GM18870 (cell line): ENCODE results near the gene NHS.

Experiments used
- ATAC-seq: cut with Tn5 transposase; IDR thresholded peaks from one replicate; pipeline ENCODE4 v1.9.1; 2021; ENCODE audit warnings: moderate library complexity; ENCODE audit not compliant: unreplicated experiment

Gene NHS

GRCh38 chrX:17608888-17609287 lies 233.9 kb downstream of the NHS start:
- no peak for ATAC-seq

- no peak for ATAC-seq
Observed at GRCh38 chrX:17610788-17611187, 235.8 kb downstream of the NHS start.

GRCh38 chrX:17613979-17614588 lies 239.1 kb downstream of the NHS start:
- peak; percentile 81 for ATAC-seq

- no peak for ATAC-seq
Observed at GRCh38 chrX:17616936-17617335, 241.9 kb downstream of the NHS start.

GRCh38 chrX:17617806-17618205 lies 242.8 kb downstream of the NHS start:
- ATAC-seq = no peak

DNA sequence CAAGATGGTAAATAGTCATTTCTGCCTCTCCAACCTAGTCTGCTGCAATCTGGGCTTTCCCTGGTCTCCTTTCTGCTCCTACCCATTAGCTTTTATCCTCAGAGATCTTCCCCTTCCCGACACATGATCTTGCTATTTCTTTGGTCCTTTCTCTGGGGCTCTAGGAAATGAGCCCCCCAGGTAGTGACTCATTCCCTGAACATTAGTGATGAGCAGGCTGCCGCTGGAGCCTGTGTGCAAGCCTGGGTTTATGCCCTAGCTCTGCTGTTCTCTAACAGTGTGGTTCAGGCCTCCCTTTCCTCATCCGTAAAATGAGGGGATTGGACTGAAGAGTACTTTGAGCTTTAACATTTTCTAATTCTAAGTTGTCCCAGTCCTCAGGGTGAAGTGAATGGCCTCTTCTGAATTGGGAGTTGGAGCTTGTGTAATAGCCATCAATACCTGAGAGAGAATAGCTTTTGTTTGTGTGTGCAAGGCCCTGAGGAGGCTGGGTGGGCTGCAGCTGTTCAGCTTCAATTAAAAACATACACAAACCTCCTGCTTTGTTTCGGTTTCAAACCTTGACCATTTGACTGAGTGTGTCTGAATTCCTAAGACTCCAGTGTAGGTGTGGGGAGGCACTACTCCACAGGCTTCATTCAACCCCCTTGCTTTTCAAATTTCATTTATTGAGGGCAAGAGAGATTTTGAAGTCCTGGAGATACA lies 246.7 kb downstream of the NHS start:
- ATAC-seq = no peak

GRCh38 chrX:17622331-17622730 lies 247.3 kb downstream of the NHS start:
- ATAC-seq = no peak

- ATAC-seq = no peak
Observed at GRCh38 chrX:17623750-17624149, 248.8 kb downstream of the NHS start.

DNA sequence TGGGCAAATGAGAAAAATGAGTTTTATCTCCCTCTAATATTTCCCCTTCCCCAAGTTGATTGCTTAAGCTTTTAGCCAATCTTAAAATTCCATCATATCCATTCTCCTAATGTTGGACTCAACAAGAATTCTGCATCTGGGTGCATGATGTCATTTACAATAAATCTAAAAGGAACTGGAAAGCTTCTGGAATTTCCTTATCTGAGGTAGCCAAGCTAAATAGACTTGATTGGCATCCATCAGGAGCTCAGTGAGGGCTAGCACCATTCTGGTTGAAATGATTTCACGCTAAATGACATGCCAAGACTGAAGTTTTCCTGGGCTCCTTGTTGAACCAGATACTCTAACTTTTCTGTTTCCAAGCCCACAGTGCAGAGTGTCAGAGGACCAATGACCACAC lies 252.0 kb downstream of the NHS start:
- ATAC-seq = no peak

DNA sequence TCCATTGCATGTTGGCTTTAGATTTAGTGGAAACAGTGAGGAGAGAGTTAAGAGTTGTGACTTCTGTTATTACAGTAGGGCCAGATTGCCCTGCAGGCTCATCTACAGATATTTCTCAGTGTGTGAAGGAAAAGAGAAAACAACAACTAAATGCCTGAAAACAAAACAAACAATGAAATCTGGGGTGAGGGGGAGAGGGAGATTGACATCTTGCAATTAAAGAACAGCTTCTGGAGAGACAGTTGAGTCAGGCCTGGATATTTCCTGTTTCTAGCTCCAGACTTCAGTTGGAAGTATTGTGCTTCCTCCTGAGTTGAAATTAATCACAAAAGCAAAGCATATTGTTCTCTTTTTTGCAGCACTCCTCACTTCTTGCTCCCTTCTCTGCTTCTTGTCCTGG lies 254.0 kb downstream of the NHS start:
- ATAC-seq = no peak

GRCh38 chrX:17629519-17629918 lies 254.5 kb downstream of the NHS start:
- no peak for ATAC-seq

DNA sequence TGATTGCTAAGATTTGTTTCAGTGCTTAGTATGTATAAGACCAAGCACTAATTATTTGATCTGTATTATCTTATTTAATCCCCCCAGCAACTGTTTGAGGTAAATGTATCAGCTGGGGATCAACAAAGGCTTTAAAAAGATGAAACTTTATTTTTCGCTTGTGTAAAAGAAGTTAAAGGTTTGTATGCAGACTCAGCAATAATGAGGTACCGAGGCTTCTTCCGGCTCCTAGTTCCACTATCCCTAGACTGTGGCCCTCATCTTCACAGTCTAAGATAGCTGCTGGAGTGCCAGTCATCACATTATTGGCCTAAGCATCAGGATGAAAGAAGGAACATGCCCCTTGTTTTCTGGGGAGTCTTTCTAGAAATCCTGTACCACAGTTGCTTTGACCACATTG lies 256.6 kb downstream of the NHS start:
- ATAC-seq = no peak

GRCh38 chrX:17632942-17633341 lies 257.9 kb downstream of the NHS start:
- ATAC-seq = peak; percentile 64

- ATAC-seq = no peak
Observed at GRCh38 chrX:17633546-17633945, 258.5 kb downstream of the NHS start.

DNA sequence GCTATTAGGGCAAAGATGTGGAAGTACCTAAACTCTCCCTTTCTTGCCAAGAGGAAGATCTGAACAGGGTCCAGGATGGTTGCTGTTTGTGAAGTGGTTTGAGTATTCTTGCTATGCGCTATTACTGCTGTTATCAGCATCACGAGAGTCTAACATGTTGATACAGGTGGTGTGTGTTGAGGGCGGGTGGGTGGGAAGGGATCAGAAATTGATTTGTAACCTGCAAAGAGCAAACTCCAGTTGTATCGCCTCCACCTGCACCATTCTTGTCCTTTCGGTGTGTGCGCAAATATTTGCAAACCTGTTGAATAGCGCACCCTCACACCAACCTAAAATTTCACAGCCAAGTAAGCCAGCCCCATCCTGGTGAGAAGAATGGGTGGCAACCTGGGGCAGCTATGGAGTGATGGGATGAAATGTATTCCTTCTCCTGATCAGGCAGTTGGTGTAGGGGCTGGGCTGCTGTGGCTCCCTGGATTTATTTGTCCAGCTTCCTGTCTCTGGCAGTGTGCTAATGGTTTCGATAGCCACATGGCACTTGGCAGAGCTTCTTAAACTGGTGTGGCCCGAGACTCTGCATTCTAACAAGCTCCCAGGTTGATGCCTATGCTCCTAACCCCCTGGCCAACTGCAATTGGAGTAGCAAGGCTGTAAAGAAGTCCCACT lies 259.7 kb downstream of the NHS start:
- ATAC-seq = no peak

DNA sequence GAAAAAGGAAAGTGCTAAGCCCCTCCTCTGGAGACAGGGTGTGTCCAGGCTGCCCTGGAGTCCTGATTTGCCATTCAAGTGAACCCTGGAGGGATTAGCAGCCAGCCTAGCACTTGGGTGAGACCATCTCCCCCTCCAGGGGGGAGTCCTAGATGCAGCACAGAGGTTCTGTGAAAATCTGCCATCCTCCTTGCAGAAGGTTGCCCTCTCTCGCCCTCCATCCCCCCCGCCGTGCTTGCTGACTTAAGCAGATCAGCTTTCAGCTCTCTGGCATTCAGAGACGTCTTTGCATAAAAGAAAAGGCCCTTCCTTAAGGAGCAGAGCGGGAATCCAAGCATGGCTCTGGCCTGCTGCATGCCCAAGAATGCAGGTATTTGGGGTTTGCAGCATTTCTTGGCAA lies 260.2 kb downstream of the NHS start:
- no peak for ATAC-seq

DNA sequence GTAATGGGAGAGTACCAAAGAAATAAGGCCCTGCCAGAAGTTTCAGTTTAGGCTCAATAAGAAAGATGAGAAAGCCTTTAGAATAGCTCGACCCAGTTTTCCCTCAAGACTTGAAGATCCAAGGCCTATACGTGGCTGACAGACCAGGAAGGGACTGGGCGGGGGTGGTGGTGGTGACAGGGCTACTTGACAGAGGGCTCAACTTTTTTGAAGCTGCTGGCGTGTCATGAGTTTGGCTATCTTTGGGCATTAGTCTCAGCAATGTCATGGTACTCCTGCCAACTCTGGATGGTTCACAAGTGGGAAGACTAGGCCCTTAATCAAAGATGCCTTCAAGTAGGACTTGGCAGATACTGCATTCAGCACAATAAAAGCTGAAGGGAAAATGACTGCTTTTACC lies 262.2 kb downstream of the NHS start:
- no peak for ATAC-seq

DNA sequence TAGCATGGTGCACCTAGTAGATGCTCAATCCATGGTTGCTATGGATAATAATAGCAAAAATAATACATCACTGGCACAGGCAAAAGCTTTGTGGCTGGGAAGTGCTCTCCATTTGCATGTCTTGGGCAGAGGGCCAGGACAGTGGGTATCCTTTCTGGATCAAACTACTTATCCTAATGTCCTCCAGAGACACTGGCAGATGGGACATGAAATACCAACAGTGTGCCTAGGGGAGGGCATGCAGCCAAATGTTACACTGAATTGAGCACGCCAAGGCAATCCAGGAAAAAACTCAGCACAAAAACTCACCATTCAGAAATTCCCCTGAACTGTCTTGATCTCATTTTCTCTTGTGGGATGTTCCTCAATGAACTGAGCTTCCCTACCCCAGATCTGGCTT lies 263.7 kb downstream of the NHS start:
- no peak for ATAC-seq

- ATAC-seq = no peak
Observed at GRCh38 chrX:17642891-17643290, 267.9 kb downstream of the NHS start.

DNA sequence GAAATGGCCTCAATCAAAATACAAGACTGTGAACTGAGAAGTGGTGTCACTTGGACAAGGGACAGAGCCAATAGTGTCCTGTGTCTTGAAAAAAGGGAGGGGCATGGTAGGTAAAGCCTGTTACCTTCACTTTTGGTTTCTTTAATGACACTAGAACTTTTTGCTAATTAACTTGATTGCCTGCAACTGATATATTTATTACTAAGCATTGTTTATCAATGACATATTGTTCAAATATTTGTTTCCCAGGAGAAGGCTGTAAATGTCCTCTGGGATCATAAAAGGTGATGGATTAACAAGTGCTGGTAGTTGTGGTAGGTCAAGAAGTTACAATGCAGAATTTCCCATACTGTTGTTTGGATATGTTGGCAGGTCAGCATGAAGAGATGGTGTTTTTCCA lies 268.5 kb downstream of the NHS start:
- no peak for ATAC-seq

- no peak for ATAC-seq
Observed at GRCh38 chrX:17644001-17644400, 269.0 kb downstream of the NHS start.

DNA sequence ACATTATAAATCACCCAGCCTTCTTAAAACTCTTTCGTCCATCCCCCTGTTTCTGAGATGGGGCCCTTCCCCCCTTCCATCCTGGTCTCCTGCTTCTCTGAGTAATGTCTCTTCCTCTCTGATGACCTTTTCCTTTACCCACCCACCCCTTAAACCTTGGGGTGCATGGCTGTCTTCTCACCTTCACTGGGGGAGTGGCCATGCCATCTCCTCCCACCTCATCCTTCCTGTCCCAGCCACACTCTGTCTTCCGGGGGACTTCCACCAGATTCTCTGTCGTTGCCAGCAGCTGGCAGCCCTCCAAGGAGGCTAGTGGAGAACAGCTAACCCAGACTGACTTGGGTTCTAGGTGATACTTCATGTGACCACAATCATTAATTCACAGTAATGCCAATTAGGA lies 279.1 kb downstream of the NHS start:
- no peak for ATAC-seq
